ENCODE results near the gene PSAP. TPM values are rescaled to one million over a fixed set of nuclear protein-coding genes. Genes with fewer than 3 reads are reported as not detected.

Gene PSAP
- total RNA-seq, 2 experiments from 2014 or later: 191 to 206 TPM

- no peaks in the 10 kb centered on the region for H3K9me3 ChIP-seq (ENCODE audit: control insufficient read depth in 1 of 2, insufficient read depth in 1 of 2, low read length in 2 of 2)
- POLR2A ChIA-PET: interaction anchor here (1.3 to 14.6 kb wide), 10 partner anchors 8 to 79 kb away, joined by 3 to 416 read pairs (median 18); partner anchors contain the start of gene PSAP
- intact Hi-C loops (cut with DNase I, micrococcal nuclease): loop anchor here (2.0 to 5.0 kb wide), 3 partner anchors 23 to 77 kb away; no protein-coding TSS in a partner anchor
- H3K4me3 Mint-ChIP-seq: peak overlapping the region; percentile 94
- peak overlapping the region; percentile 75 to 88 for H3K27ac ChIP-seq (ENCODE audit: low read depth in 1 of 2, low read length in 2 of 2)
- H3K36me3 Mint-ChIP-seq (ENCODE audit: low read depth): peaks cover 69% of the 10 kb centered on the region
- ATAC-seq (ENCODE audit: poor library complexity) (no peak), DNase-seq (peak in 3 of 14 experiments; percentile 44 to 54 (median 52))
- H3K9me3 Mint-ChIP-seq: no peaks in the 10 kb centered on the region
- peak overlapping the region; percentile 90 for H3K4me3 ChIP-seq (ENCODE audit: low read length)
- CTCF ChIA-PET: interaction anchor here (0.9 to 3.8 kb wide), 10 partner anchors 15 to 75 kb away, joined by 3 to 35 read pairs (median 19); no protein-coding TSS in a partner anchor
- no peaks in the 10 kb centered on the region for H3K27me3 Mint-ChIP-seq
- peaks cover 78% of the 10 kb centered on the region for H3K4me1 ChIP-seq (ENCODE audit: insufficient read depth, low read length)
- peaks cover 33% of the 10 kb centered on the region for H3K36me3 ChIP-seq (ENCODE audit: insufficient read depth, low read length)
- H3K27me3 ChIP-seq (ENCODE audit: control insufficient read depth in 1 of 2, insufficient read depth in 2 of 2, low read length in 2 of 2): no peaks in the 10 kb centered on the region
- TF ChIP-seq CTCF (IDR thresholded peaks at IDR 0.05): no peak
- H3K27ac Mint-ChIP-seq: peak overlapping the region; percentile 95
- peaks cover 88% of the 10 kb centered on the region for H3K4me1 Mint-ChIP-seq (ENCODE audit: low read depth)
These were observed 79.0 kb downstream of the PSAP start for GRCh38 chr10:71771821-71772617.

GRCh38 chr10:71771204-71771603 is 79.8 kb downstream of the PSAP start:
- Histone ChIP-seq H3K4me1 (ENCODE audit: insufficient read depth, low read length) (peaks cover 78% of the 10 kb centered on the region), H3K36me3 (ENCODE audit: insufficient read depth, low read length) (peaks cover 41% of the 10 kb centered on the region), H3K27ac (ENCODE audit: low read depth in 1 of 2, low read length in 2 of 2) (peak overlapping the region; percentile 75 to 88), H3K27me3 (ENCODE audit: control insufficient read depth in 1 of 2, insufficient read depth in 2 of 2, low read length in 2 of 2) (no peaks in the 10 kb centered on the region), H3K4me3 (ENCODE audit: low read length) (peak overlapping the region; percentile 90), H3K9me3 (ENCODE audit: control insufficient read depth in 1 of 2, insufficient read depth in 1 of 2, low read length in 2 of 2) (no peaks in the 10 kb centered on the region)
- Mint-ChIP-seq H3K9me3 (no peaks in the 10 kb centered on the region), H3K4me3 (peak overlapping the region; percentile 94), H3K27ac (peak overlapping the region; percentile 95), H3K27me3 (no peaks in the 10 kb centered on the region), H3K36me3 (ENCODE audit: low read depth) (peaks cover 77% of the 10 kb centered on the region), H3K4me1 (ENCODE audit: low read depth) (peaks cover 88% of the 10 kb centered on the region)
- TF ChIP-seq CTCF (IDR thresholded peaks at IDR 0.05): no peak
- ChIA-PET CTCF (interaction anchor here (1.5 to 3.8 kb wide), 3 partner anchors 14 to 74 kb away, joined by 5 to 35 read pairs (median 27); no protein-coding TSS in a partner anchor), POLR2A (interaction anchor here (1.3 to 14.6 kb wide), 5 partner anchors 14 to 79 kb away, joined by 3 to 416 read pairs (median 67); partner anchors contain the start of gene PSAP)
- ATAC-seq (ENCODE audit: poor library complexity) (no peak), DNase-seq (no peak)
- intact Hi-C loops (cut with DNase I, micrococcal nuclease): loop anchor here in 1 of 2 experiments (5.0 kb wide), 1 partner anchor 59 kb away; no protein-coding TSS in a partner anchor

- TF ChIP-seq CTCF (IDR thresholded peaks at IDR 0.05): no peak
- peak in 1 of 14 experiments; percentile 50 for DNase-seq
- H3K4me3 ChIP-seq (ENCODE audit: low read length): peak overlapping the region; percentile 90
- Mint-ChIP-seq H3K4me3 (peak overlapping the region; percentile 94), H3K36me3 (ENCODE audit: low read depth) (peaks cover 81% of the 10 kb centered on the region), H3K9me3 (no peaks in the 10 kb centered on the region), H3K27me3 (no peaks in the 10 kb centered on the region), H3K27ac (peak overlapping the region; percentile 95), H3K4me1 (ENCODE audit: low read depth) (peaks cover 87% of the 10 kb centered on the region)
- ATAC-seq (ENCODE audit: poor library complexity): no peak
- H3K27ac ChIP-seq (ENCODE audit: low read depth in 1 of 2, low read length in 2 of 2): peak overlapping the region; percentile 75 to 88
- intact Hi-C loops (cut with DNase I, micrococcal nuclease): loop anchor here in 1 of 2 experiments (5.0 kb wide), 1 partner anchor 58 kb away; no protein-coding TSS in a partner anchor
- H3K36me3 ChIP-seq (ENCODE audit: insufficient read depth, low read length): peaks cover 45% of the 10 kb centered on the region
- no peaks in the 10 kb centered on the region for H3K9me3 ChIP-seq (ENCODE audit: control insufficient read depth in 1 of 2, insufficient read depth in 1 of 2, low read length in 2 of 2)
- H3K4me1 ChIP-seq (ENCODE audit: insufficient read depth, low read length): peaks cover 78% of the 10 kb centered on the region
- ChIA-PET CTCF (interaction anchor here (1.5 to 3.8 kb wide), 2 partner anchors 24 to 74 kb away, joined by 5 to 27 read pairs; no protein-coding TSS in a partner anchor), POLR2A (interaction anchor here (2.9 to 14.6 kb wide), 4 partner anchors 14 to 62 kb away, joined by 20 to 416 read pairs (median 84); no protein-coding TSS in a partner anchor)
- no peaks in the 10 kb centered on the region for H3K27me3 ChIP-seq (ENCODE audit: control insufficient read depth in 1 of 2, insufficient read depth in 2 of 2, low read length in 2 of 2)
These were observed 80.3 kb downstream of the PSAP start for GRCh38 chr10:71770789-71771188.

Data from CD4-positive, alpha-beta T cell (primary cell).